Mesenchymal stem cell (in vitro differentiated cells and primary cell): ENCODE measurements around the gene SEMA4A.
"Not testable (repeated sequence)": the region's sequence is repeated elsewhere in the genome, so short reads cannot be mapped to it uniquely, and the experiment has no call there.

Experiments
- DNase-seq: peaks from one replicate; pipeline ENCODE4 v3.0.0-alpha.2; 2013
- H2AFZ ChIP-seq: one replicate; pipeline ENCODE4 v1.6.1; 2013; ENCODE audit warnings: low read depth, mild to moderate bottlenecking, control low read depth, inconsistent platforms, low read length, moderate library complexity
- H2AK5ac ChIP-seq: 2 replicates; pipeline ENCODE4 v1.6.1; 2013; ENCODE audit warnings: low read length, moderate library complexity, mild to moderate bottlenecking, inconsistent platforms; ENCODE audit not compliant: severe bottlenecking
- H2BK120ac ChIP-seq: one replicate; pipeline ENCODE4 v1.6.1; 2013; ENCODE audit warnings: low read depth, mild to moderate bottlenecking, inconsistent platforms, low read length, moderate library complexity
- H2BK12ac ChIP-seq, 2 experiments: one replicate each; pipeline ENCODE4 v1.6.1; 2013; ENCODE audit warnings: inconsistent platforms in 2 of 2, low read length in 2 of 2, mild to moderate bottlenecking in 2 of 2, moderate library complexity in 2 of 2, control low read depth in 1 of 2
- H2BK15ac ChIP-seq: one replicate; pipeline ENCODE4 v1.6.1; 2013; ENCODE audit warnings: mild to moderate bottlenecking, low read depth, inconsistent platforms; ENCODE audit not compliant: poor library complexity, severe bottlenecking
- H2BK5ac ChIP-seq: 2 replicates; pipeline ENCODE4 v1.6.1; 2013; ENCODE audit warnings: low read depth, mild to moderate bottlenecking, low read length, control low read depth, inconsistent platforms; ENCODE audit not compliant: poor library complexity, severe bottlenecking
- H3K14ac ChIP-seq, 2 experiments: one replicate each; pipeline ENCODE4 v1.6.1; 2013; ENCODE audit warnings: inconsistent platforms in 2 of 2, low read length in 2 of 2, control low read depth in 1 of 2, mild to moderate bottlenecking in 1 of 2, moderate library complexity in 1 of 2
- H3K18ac ChIP-seq, 2 experiments: one replicate each; pipeline ENCODE4 v1.6.1; 2013; ENCODE audit warnings: inconsistent platforms in 2 of 2, low read length in 2 of 2, control low read depth in 1 of 2, low read depth in 1 of 2, mild to moderate bottlenecking in 1 of 2
- H3K23ac ChIP-seq, 2 experiments: one replicate each; pipeline ENCODE4 v1.6.1; 2013; ENCODE audit warnings: inconsistent platforms in 2 of 2, low read length in 2 of 2, mild to moderate bottlenecking in 2 of 2, moderate library complexity in 2 of 2, control low read depth in 1 of 2
- H3K27ac ChIP-seq: 2 replicates; pipeline ENCODE4 v1.5.1; 2013; ENCODE audit warnings: mild to moderate bottlenecking, moderate library complexity, low read length, control low read depth, inconsistent platforms; ENCODE audit not compliant: poor library complexity, severe bottlenecking
- H3K27me3 ChIP-seq, 2 experiments: 2 replicates each; pipeline versions ENCODE4 v1.6.1 to v1.7.0; 2013; ENCODE audit warnings: low read length in 2 of 2, mild to moderate bottlenecking in 2 of 2, moderate library complexity in 2 of 2, control low read depth in 1 of 2, inconsistent platforms in 1 of 2; ENCODE audit not compliant: control insufficient read depth in 1 of 2, insufficient read depth in 1 of 2
- H3K36me3 ChIP-seq, 2 experiments: 2 replicates each; pipeline versions ENCODE4 v1.6.1 to v1.7.0; 2013; ENCODE audit warnings: low read length in 2 of 2, control low read depth in 1 of 2, inconsistent platforms in 1 of 2, low read depth in 1 of 2, mild to moderate bottlenecking in 1 of 2; ENCODE audit not compliant: insufficient read depth in 2 of 2, control insufficient read depth in 1 of 2
- H3K4ac ChIP-seq, 2 experiments: one replicate each; pipeline ENCODE4 v1.6.1; 2013; ENCODE audit warnings: inconsistent platforms in 2 of 2, low read length in 2 of 2, mild to moderate bottlenecking in 2 of 2, moderate library complexity in 2 of 2, control low read depth in 1 of 2, low read depth in 1 of 2
- H3K4me1 ChIP-seq: 2 replicates; pipeline ENCODE4 v1.6.1; 2013; ENCODE audit warnings: low read depth, low read length, control low read depth; ENCODE audit not compliant: control insufficient read depth, insufficient read depth
- H3K4me2 ChIP-seq: 2 replicates; pipeline ENCODE4 v1.6.1; 2013; ENCODE audit warnings: low read length, mild to moderate bottlenecking, inconsistent platforms; ENCODE audit not compliant: poor library complexity, severe bottlenecking
- H3K4me3 ChIP-seq, 2 experiments: 2 replicates each; pipeline versions ENCODE4 v1.5.1 to v1.7.0; 2013; ENCODE audit warnings: low read length in 2 of 2, mild to moderate bottlenecking in 2 of 2, control low read depth in 1 of 2, low read depth in 1 of 2; ENCODE audit not compliant: insufficient read depth in 1 of 2
- H3K79me1 ChIP-seq: replicated peaks from 2 replicates; pipeline ENCODE4 v1.6.1; 2013; ENCODE audit warnings: mild to moderate bottlenecking, control low read depth, low read length, inconsistent platforms; ENCODE audit not compliant: poor library complexity, severe bottlenecking
- H3K9ac ChIP-seq: 2 replicates; pipeline ENCODE4 v1.7.0; 2013; ENCODE audit warnings: mild to moderate bottlenecking, low read length, moderate library complexity
- H3K9me3 ChIP-seq: 2 replicates; pipeline ENCODE4 v1.7.0; 2013; ENCODE audit warnings: mild to moderate bottlenecking, low read length; ENCODE audit not compliant: control insufficient read depth
- H4K8ac ChIP-seq: one replicate; pipeline ENCODE4 v1.6.1; 2013; ENCODE audit warnings: inconsistent platforms, mild to moderate bottlenecking, low read length, moderate library complexity
- H4K91ac ChIP-seq: one replicate; pipeline ENCODE4 v1.6.1; 2013; ENCODE audit warnings: mild to moderate bottlenecking, low read length, inconsistent platforms
- WGBS: methylation state at CpG from one replicate; pipeline ENCODE4 v1.1.7; 2013; ENCODE audit warnings: mixed read lengths; 5-methylcytosine and 5-hydroxymethylcytosine counted together

Gene SEMA4A

DNA sequence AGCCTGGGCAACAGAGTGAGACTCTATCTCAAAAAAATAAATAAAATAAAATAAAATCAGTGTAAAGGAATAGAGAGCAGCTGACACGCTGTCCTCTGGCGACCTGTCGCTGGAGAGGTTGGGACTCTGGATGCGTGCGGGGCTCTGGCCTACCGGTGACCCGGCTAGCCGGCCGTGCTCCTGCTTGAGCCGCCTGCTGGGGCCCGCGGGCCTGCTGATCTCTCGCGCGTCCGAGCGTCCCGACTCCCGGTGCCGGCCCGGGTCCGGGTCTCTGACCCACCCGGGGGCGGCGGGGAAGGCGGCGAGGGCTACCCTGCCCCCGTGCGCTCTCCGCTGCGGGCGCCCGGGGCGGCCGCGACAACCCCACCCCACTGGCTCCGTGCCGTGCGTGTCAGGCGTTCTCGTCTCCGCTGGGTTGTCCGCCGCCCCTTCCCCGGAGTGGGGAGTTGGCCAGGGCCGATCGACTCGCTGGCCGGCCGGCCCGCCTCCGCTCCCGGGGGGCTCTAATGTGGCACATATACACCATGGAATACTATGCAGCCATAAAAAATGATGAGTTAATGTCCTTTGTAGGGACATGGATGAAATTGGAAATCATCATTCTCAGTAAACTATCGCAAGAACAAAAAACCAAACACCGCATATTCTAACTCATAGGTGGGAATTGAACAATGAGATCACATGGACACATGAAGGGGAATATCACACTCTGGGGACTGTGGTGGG, 63.1 kb downstream of the SEMA4A start:
- not testable (repeated sequence) for H2BK120ac ChIP-seq, H3K4me3 ChIP-seq, H3K4me1 ChIP-seq, H3K9ac ChIP-seq, H2BK15ac ChIP-seq, H2AFZ ChIP-seq, H3K18ac ChIP-seq, H2BK12ac ChIP-seq, H4K91ac ChIP-seq, H2BK5ac ChIP-seq, H3K27me3 ChIP-seq, H3K4ac ChIP-seq, H3K14ac ChIP-seq, H3K4me2 ChIP-seq, DNase-seq, H3K23ac ChIP-seq, H3K9me3 ChIP-seq, H2AK5ac ChIP-seq, H4K8ac ChIP-seq, H3K27ac ChIP-seq
- 97% methylated on average over 34 of the region's 55 CpGs for WGBS
- Histone ChIP-seq H3K79me1 (peaks cover 21% of the 10 kb centered on the region), H3K36me3 (peaks cover 15 to 18% of the 10 kb centered on the region in 2 experiments)

GRCh38 chr1:156217871-156218270, 64.5 kb downstream of the SEMA4A start:
- Histone ChIP-seq H3K18ac (no peak overlapping the region), H2BK12ac (no peak overlapping the region), H3K4me2 (no peak overlapping the region), H3K9me3 (no peaks in the 10 kb centered on the region), H2BK15ac (no peak overlapping the region), H3K23ac (no peak overlapping the region), H2AK5ac (peak overlapping the region; percentile 67), H3K79me1 (peaks cover 22% of the 10 kb centered on the region), H3K14ac (no peak overlapping the region), H3K27me3 (no peaks in the 10 kb centered on the region), H3K4me1 (peaks cover 16% of the 10 kb centered on the region), H4K8ac (no peak overlapping the region), H2AFZ (no peak overlapping the region), H3K4me3 (peak overlapping the region in 1 of 2 experiments; percentile 51), H3K36me3 (peaks cover 19 to 23% of the 10 kb centered on the region in 2 experiments), H3K27ac (no peak overlapping the region), H3K9ac (peak overlapping the region; percentile 70), H2BK5ac (no peak overlapping the region), H3K4ac (no peak overlapping the region), H4K91ac (no peak overlapping the region), H2BK120ac (no peak overlapping the region)
- DNase-seq = no peak
- 100% methylated on average over 2 of the region's 2 CpGs for WGBS

DNA sequence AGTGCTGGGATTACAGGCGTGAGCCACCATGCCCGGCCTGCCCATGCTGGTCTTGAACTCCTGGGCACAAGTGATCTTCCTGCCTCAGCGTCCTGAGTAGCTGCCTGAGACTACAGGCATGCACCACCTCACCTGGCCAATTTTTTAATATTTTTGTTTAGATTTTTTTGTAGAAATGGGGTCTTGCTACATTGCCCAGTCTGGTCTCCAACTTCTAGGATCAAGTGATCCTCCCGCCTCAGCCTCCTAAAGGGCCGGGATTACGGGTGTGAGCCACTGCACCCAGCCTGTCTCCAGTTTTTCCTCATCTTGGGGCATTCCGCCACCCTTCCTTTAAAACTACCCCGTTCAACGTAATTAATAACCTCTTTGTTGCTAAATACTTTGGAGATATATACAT, 66.8 kb downstream of the SEMA4A start:
- no peak overlapping the region for H2BK120ac ChIP-seq
- no peak overlapping the region for H2AFZ ChIP-seq
- no peak overlapping the region for H3K9ac ChIP-seq
- H3K79me1 ChIP-seq = peaks cover 18% of the 10 kb centered on the region
- no peak overlapping the region for H2BK5ac ChIP-seq
- no peak overlapping the region for H4K8ac ChIP-seq
- H3K4me2 ChIP-seq = no peak overlapping the region
- no peak overlapping the region for H3K27ac ChIP-seq
- no peak overlapping the region for H3K4me3 ChIP-seq
- H2AK5ac ChIP-seq = no peak overlapping the region
- no peak overlapping the region for H3K14ac ChIP-seq
- peaks cover 22 to 34% of the 10 kb centered on the region in 2 experiments for H3K36me3 ChIP-seq
- no peaks in the 10 kb centered on the region for H3K9me3 ChIP-seq
- DNase-seq = no peak
- WGBS = 93% methylated on average over 5 of the region's 9 CpGs
- no peak overlapping the region for H2BK15ac ChIP-seq
- H3K27me3 ChIP-seq = no peaks in the 10 kb centered on the region
- H3K4ac ChIP-seq = no peak overlapping the region
- no peak overlapping the region for H2BK12ac ChIP-seq
- H3K4me1 ChIP-seq = peaks cover 18% of the 10 kb centered on the region
- no peak overlapping the region for H3K23ac ChIP-seq
- no peak overlapping the region for H4K91ac ChIP-seq
- no peak overlapping the region for H3K18ac ChIP-seq

GRCh38 chr1:156221986-156222692, 68.8 kb downstream of the SEMA4A start:
- peak overlapping the region; percentile 41 for H2AK5ac ChIP-seq
- H3K18ac ChIP-seq = no peak overlapping the region
- no peak overlapping the region for H2BK15ac ChIP-seq
- H2BK12ac ChIP-seq = no peak overlapping the region
- H3K4ac ChIP-seq = no peak overlapping the region
- over 99% methylated on average over 11 of the region's 13 CpGs for WGBS
- no peak overlapping the region for H2AFZ ChIP-seq
- H2BK5ac ChIP-seq = no peak overlapping the region
- no peaks in the 10 kb centered on the region for H3K9me3 ChIP-seq
- no peak overlapping the region for H3K4me3 ChIP-seq
- no peaks in the 10 kb centered on the region for H3K27me3 ChIP-seq
- no peak overlapping the region for H3K9ac ChIP-seq
- DNase-seq = no peak
- peaks cover 18% of the 10 kb centered on the region for H3K4me1 ChIP-seq
- H2BK120ac ChIP-seq = no peak overlapping the region
- H3K23ac ChIP-seq = no peak overlapping the region
- H4K8ac ChIP-seq = no peak overlapping the region
- peaks cover 25 to 43% of the 10 kb centered on the region in 2 experiments for H3K36me3 ChIP-seq
- peaks cover 23% of the 10 kb centered on the region for H3K79me1 ChIP-seq
- no peak overlapping the region for H3K4me2 ChIP-seq
- no peak overlapping the region for H3K27ac ChIP-seq
- no peak overlapping the region for H4K91ac ChIP-seq
- no peak overlapping the region for H3K14ac ChIP-seq
